ENCODE data around the gene PRUNE2.
A peak's percentile ranks its signal among the peaks of the same experiment; 100 is the strongest.

Gene PRUNE2

DNA sequence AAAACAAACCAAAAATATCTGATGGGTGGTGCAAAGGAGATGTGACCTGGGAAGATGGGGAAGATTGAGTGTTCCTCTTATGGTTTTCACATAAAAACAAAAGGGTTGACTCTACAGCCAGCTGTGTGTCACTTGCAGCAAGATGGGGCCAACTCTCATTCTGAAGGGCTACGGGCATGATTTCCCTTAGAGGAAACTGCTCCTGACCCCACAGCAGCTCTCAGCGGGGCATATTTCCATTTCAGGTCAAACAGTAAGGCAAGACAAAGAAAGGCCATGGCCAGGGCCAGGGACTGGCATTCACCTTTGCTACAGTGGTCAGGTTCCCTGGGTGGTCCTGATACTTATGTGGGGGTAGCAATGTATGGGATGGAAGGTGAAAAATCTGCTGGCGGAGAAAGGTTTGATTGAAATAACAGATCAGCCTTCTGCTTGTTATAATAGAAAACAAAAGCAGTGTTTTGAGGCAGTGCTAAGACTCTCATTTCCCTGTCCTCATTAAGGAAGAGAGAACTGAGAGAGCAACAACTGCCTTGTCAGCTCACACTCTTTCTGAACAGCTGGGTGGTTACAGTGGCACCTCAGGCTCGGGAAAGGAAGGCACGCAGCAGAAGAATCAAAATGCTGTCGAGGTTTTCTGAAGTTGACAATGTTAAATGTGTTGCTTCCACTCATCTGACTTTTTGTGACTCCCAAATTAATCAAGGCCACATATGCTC, 262.4 kb downstream of the PRUNE2 start:
- H3K27ac ChIP-seq (ENCODE audit: low read length), result no peak overlapping the region
- no peaks in the 10 kb centered on the region for H3K27me3 ChIP-seq (ENCODE audit: low read depth, low read length)
- H3K9me3 ChIP-seq (ENCODE audit: control insufficient read depth in 1 of 2, low read length in 2 of 2), result no peaks in the 10 kb centered on the region
- H3K4me3 ChIP-seq (ENCODE audit: low read depth in 1 of 2, low read length in 2 of 2), result no peak overlapping the region
- H3K4me1 ChIP-seq (ENCODE audit: control insufficient read depth in 1 of 2, insufficient read depth in 2 of 2, low read length in 2 of 2), result no peaks in the 10 kb centered on the region
- H3K36me3 ChIP-seq (ENCODE audit: control insufficient read depth in 1 of 2, insufficient read depth in 2 of 2, low read length in 2 of 2), result peaks cover 4 to 6% of the 10 kb centered on the region in 2 donors

DNA sequence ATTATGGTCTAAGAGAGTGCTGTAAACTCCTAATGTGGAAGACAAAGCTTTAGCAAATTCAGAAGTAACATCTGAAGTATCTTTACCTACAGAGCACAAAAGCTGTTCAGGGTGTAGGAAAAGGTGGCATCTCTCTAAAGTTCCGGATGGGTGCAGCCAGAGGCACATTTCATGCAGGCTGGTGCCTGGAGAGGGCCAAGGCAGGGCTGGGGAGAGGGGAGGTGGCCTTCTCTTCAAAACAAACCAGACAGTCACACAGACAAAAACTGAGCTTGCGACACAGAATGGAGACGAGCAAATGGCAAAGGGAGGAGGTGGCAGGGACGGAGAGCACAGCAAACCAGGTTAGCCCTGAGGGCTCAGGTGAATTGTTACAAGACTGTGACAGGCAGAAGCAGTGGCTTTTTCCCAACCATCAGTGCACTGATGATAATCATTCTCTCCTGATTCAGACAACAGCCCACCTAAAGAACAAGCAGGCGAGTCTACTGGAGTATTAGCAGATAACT, 263.2 kb downstream of the PRUNE2 start:
- Histone ChIP-seq H3K27me3 (ENCODE audit: low read depth, low read length) (no peaks in the 10 kb centered on the region), H3K4me3 (ENCODE audit: low read depth in 1 of 2, low read length in 2 of 2) (no peak overlapping the region), H3K4me1 (ENCODE audit: control insufficient read depth in 1 of 2, insufficient read depth in 2 of 2, low read length in 2 of 2) (no peaks in the 10 kb centered on the region), H3K9me3 (ENCODE audit: control insufficient read depth in 1 of 2, low read length in 2 of 2) (no peaks in the 10 kb centered on the region), H3K36me3 (ENCODE audit: control insufficient read depth in 1 of 2, insufficient read depth in 2 of 2, low read length in 2 of 2) (peaks cover 4 to 6% of the 10 kb centered on the region in 2 donors), H3K27ac (ENCODE audit: low read length) (no peak overlapping the region)

DNA sequence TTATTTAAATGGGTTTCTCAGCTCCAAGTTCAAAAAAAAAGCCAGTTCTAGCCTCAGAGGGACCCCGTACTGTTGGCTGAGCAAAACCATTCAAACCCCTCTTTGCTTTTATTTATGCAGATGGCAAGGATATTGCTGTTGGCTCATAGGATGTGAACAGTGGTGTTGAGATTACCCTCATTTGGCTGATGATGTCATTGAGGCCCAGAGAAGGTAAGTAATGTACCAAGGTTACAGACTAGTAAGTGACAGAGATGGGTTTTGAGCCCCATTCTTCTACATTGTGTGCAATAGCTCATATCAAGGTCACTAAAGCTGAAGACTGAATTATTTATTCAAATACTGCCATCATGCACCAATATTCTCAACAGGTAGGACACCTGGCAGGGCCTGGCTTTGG, 263.8 kb downstream of the PRUNE2 start:
- no peaks in the 10 kb centered on the region for H3K4me1 ChIP-seq (ENCODE audit: control insufficient read depth in 1 of 2, insufficient read depth in 2 of 2, low read length in 2 of 2)
- no peak overlapping the region for H3K4me3 ChIP-seq (ENCODE audit: low read depth in 1 of 2, low read length in 2 of 2)
- H3K27me3 ChIP-seq (ENCODE audit: low read depth, low read length), result no peaks in the 10 kb centered on the region
- H3K27ac ChIP-seq (ENCODE audit: low read length), result no peak overlapping the region
- H3K9me3 ChIP-seq (ENCODE audit: control insufficient read depth in 1 of 2, low read length in 2 of 2), result no peaks in the 10 kb centered on the region
- peaks cover 4 to 6% of the 10 kb centered on the region in 2 donors for H3K36me3 ChIP-seq (ENCODE audit: control insufficient read depth in 1 of 2, insufficient read depth in 2 of 2, low read length in 2 of 2)

DNA sequence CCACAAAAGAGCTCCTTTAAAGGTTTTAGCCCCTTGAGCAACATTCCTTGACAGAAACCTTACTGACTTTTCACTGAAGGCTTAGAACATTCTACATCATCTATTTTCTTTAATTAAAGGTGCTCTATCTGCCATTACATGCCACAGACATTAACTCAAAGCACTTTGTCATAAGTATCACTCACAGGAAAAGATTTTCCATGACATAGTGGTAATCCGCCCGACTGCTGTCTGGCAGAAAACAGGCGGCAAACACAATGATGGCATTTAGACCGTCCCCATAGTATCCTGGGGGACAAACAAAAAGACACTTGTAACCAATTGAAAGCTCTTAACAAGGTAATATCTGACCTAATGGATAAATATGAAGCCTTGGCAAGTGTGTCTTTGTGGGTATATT, 267.9 kb downstream of the PRUNE2 start:
- peaks cover 0 to 9% of the 10 kb centered on the region in 2 donors for H3K36me3 ChIP-seq (ENCODE audit: control insufficient read depth in 1 of 2, insufficient read depth in 2 of 2, low read length in 2 of 2)
- H3K9me3 ChIP-seq (ENCODE audit: control insufficient read depth in 1 of 2, low read length in 2 of 2), result no peaks in the 10 kb centered on the region
- H3K27me3 ChIP-seq (ENCODE audit: low read depth, low read length), result no peaks in the 10 kb centered on the region
- no peak overlapping the region for H3K4me3 ChIP-seq (ENCODE audit: low read depth in 1 of 2, low read length in 2 of 2)
- no peak overlapping the region for H3K27ac ChIP-seq (ENCODE audit: low read length)
- H3K4me1 ChIP-seq (ENCODE audit: control insufficient read depth in 1 of 2, insufficient read depth in 2 of 2, low read length in 2 of 2), result no peaks in the 10 kb centered on the region

DNA sequence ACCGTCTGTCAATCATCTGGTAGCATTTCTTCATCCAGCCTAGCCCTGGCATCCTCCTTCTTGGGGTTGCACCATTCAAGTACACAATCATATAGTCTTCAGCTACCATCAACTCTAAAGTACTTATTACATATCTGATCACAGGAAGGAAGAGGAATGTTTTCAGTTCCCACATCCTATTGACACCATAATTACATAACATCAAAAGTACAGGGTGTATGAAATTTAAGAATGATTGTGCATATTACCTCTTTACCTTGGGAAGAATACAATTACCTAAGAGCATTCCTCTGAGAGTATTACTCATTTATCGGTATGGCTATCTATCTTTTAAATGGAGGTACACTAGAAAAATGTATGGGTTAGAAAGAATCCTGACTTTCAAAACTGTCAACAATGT, 268.5 kb downstream of the PRUNE2 start:
- H3K36me3 ChIP-seq (ENCODE audit: control insufficient read depth in 1 of 2, insufficient read depth in 2 of 2, low read length in 2 of 2), result peaks cover 0 to 13% of the 10 kb centered on the region in 2 donors
- H3K4me3 ChIP-seq (ENCODE audit: low read depth in 1 of 2, low read length in 2 of 2), result no peak overlapping the region
- H3K27me3 ChIP-seq (ENCODE audit: low read depth, low read length), result no peaks in the 10 kb centered on the region
- no peaks in the 10 kb centered on the region for H3K4me1 ChIP-seq (ENCODE audit: control insufficient read depth in 1 of 2, insufficient read depth in 2 of 2, low read length in 2 of 2)
- no peaks in the 10 kb centered on the region for H3K9me3 ChIP-seq (ENCODE audit: control insufficient read depth in 1 of 2, low read length in 2 of 2)
- no peak overlapping the region for H3K27ac ChIP-seq (ENCODE audit: low read length)

DNA sequence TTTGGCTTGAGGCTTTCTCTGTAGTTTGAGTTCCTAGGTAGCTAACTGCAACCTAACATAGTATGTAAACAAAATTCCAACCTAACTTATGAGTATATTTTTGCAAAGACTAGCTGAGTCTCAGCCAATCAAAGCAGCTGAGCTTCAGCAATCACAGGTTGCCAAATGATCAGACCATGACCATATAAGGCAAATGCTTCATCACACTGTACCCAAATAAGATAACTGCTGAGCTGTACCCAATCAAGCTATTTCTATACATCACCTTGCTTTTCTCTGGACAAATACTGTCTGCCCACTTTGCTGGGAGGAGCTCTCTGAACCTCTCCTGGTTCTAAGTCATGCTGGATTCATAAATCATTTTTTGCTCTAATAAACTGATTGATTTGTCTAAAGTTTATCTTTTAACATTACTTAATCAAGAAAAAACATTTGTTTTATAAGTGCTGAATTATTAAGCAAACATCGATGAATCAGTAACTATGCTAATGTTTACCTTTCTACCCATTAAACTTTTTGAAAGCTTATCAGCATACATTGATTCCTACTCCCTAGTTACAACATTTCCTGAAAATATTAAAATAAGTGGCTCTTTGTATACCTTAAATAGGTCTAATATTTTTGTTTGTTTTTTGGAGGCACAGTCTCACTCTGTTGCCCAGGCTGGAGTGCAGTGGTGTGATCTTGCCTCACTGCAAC, 271.4 kb downstream of the PRUNE2 start:
- Histone ChIP-seq H3K4me3 (ENCODE audit: low read depth in 1 of 2, low read length in 2 of 2) (no peak overlapping the region), H3K4me1 (ENCODE audit: control insufficient read depth in 1 of 2, insufficient read depth in 2 of 2, low read length in 2 of 2) (no peaks in the 10 kb centered on the region), H3K27me3 (ENCODE audit: low read depth, low read length) (no peaks in the 10 kb centered on the region), H3K9me3 (ENCODE audit: control insufficient read depth in 1 of 2, low read length in 2 of 2) (no peaks in the 10 kb centered on the region), H3K36me3 (ENCODE audit: control insufficient read depth in 1 of 2, insufficient read depth in 2 of 2, low read length in 2 of 2) (peaks cover 0 to 23% of the 10 kb centered on the region in 2 donors), H3K27ac (ENCODE audit: low read length) (peak overlapping the region; percentile 27)

DNA sequence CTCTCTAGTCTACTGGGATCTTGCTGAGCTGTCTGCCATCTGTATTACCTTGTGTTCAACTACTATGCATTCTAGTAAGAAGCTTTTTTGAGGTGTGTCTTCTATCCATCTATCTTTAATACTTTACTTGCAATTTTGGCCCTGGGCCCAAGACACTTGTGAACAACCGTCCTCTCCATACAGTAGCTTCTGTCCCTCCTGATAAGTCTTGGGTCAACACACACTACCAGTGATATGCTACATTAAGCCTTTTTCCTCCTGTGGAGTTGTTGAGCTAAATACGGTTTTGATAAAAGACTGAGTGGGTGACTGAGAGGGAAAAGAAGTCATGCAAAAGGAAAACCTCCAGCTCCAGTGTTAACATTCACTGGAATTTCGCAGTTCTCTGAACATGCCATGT, 275.0 kb downstream of the PRUNE2 start:
- Histone ChIP-seq H3K4me1 (ENCODE audit: control insufficient read depth in 1 of 2, insufficient read depth in 2 of 2, low read length in 2 of 2) (no peaks in the 10 kb centered on the region), H3K27ac (ENCODE audit: low read length) (no peak overlapping the region), H3K9me3 (ENCODE audit: control insufficient read depth in 1 of 2, low read length in 2 of 2) (no peaks in the 10 kb centered on the region), H3K36me3 (ENCODE audit: control insufficient read depth in 1 of 2, insufficient read depth in 2 of 2, low read length in 2 of 2) (peaks cover 0 to 36% of the 10 kb centered on the region in 2 donors), H3K4me3 (ENCODE audit: low read depth in 1 of 2, low read length in 2 of 2) (no peak overlapping the region), H3K27me3 (ENCODE audit: low read depth, low read length) (no peaks in the 10 kb centered on the region)

DNA sequence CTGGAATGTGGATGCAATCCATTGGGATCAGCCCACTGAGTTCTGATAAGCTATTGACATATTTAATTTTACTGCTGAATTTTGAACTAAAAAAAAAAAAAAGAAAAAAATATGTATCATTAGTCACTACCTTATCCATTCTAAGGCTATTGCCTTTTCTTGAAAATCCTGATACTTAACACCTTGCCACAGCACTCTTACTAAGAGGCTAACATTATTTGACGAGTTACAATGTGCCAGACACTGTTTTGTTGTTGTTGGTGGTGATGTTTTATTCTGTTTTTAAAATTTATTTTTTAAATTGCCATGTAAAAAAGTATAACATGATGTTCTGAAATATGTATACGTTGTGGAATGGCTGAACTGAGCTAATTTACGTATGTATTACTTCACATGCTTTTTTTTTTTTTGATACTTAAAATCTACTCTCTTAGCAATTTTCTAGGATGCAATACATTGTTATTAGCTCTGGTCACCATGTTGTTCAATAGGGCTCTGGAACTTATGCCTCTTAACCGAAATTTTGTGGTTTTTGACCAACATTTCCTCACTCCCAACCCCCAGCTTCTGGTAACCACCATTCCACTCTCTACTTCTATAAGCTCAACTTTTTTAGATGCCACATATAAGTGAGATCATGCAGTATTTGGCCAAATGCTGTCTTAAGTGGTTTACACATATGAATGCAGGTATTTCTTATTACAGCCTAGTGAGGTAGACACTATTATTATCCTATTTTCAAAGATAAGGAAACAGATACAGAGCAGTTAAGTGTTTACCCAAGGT, 276.5 kb downstream of the PRUNE2 start:
- Histone ChIP-seq H3K9me3 (ENCODE audit: control insufficient read depth in 1 of 2, low read length in 2 of 2) (no peaks in the 10 kb centered on the region), H3K4me3 (ENCODE audit: low read depth in 1 of 2, low read length in 2 of 2) (no peak overlapping the region), H3K4me1 (ENCODE audit: control insufficient read depth in 1 of 2, insufficient read depth in 2 of 2, low read length in 2 of 2) (no peaks in the 10 kb centered on the region), H3K27ac (ENCODE audit: low read length) (no peak overlapping the region), H3K27me3 (ENCODE audit: low read depth, low read length) (no peaks in the 10 kb centered on the region), H3K36me3 (ENCODE audit: control insufficient read depth in 1 of 2, insufficient read depth in 2 of 2, low read length in 2 of 2) (peaks cover 0 to 40% of the 10 kb centered on the region in 2 donors)

DNA sequence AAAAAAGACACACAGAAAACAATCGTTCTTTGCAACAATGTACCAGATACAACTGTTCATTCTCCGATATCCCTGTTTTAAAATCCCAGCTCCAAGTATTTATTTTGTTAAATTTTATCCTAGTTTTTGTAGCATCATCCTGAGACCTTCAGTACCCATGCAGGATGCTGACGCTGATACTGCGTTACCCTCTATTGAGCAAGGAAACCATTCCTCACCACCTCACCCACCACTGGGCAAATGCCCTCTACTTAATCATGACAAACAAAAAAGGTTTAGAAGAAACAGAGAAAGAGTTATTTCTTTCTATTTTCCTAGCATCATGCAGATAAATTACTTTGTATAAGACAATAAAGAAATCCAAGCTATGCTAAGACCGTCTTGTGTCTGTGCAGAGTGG, 277.8 kb downstream of the PRUNE2 start:
- Histone ChIP-seq H3K9me3 (ENCODE audit: control insufficient read depth in 1 of 2, low read length in 2 of 2) (no peaks in the 10 kb centered on the region), H3K36me3 (ENCODE audit: control insufficient read depth in 1 of 2, insufficient read depth in 2 of 2, low read length in 2 of 2) (peaks cover 0 to 37% of the 10 kb centered on the region in 2 donors), H3K4me1 (ENCODE audit: control insufficient read depth in 1 of 2, insufficient read depth in 2 of 2, low read length in 2 of 2) (no peaks in the 10 kb centered on the region), H3K4me3 (ENCODE audit: low read depth in 1 of 2, low read length in 2 of 2) (no peak overlapping the region), H3K27me3 (ENCODE audit: low read depth, low read length) (no peaks in the 10 kb centered on the region), H3K27ac (ENCODE audit: low read length) (no peak overlapping the region)

DNA sequence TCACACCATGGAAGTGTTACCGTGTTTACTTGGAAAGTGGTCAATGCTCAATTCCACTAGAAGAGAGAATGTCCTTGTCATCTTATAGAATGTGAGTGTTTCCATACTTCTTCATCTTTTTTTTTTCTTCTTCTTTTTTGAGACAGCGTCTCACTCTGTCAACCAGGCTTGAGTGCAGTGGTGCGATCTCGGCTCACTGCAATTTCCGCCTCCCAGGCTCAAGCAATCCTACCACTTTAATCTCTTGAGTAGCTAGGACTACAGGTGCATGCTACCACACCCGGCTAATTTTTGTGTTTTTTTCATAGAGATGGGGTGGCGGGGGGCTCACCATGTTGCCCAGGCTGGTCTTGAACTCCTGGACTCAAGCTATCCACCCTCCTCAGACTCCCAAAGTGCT, 278.9 kb downstream of the PRUNE2 start:
- no peaks in the 10 kb centered on the region for H3K9me3 ChIP-seq (ENCODE audit: control insufficient read depth in 1 of 2, low read length in 2 of 2)
- H3K4me1 ChIP-seq (ENCODE audit: control insufficient read depth in 1 of 2, insufficient read depth in 2 of 2, low read length in 2 of 2), result no peaks in the 10 kb centered on the region
- H3K4me3 ChIP-seq (ENCODE audit: low read depth in 1 of 2, low read length in 2 of 2), result no peak overlapping the region
- H3K36me3 ChIP-seq (ENCODE audit: control insufficient read depth in 1 of 2, insufficient read depth in 2 of 2, low read length in 2 of 2), result peaks cover 0 to 29% of the 10 kb centered on the region in 2 donors
- no peak overlapping the region for H3K27ac ChIP-seq (ENCODE audit: low read length)
- no peaks in the 10 kb centered on the region for H3K27me3 ChIP-seq (ENCODE audit: low read depth, low read length)

DNA sequence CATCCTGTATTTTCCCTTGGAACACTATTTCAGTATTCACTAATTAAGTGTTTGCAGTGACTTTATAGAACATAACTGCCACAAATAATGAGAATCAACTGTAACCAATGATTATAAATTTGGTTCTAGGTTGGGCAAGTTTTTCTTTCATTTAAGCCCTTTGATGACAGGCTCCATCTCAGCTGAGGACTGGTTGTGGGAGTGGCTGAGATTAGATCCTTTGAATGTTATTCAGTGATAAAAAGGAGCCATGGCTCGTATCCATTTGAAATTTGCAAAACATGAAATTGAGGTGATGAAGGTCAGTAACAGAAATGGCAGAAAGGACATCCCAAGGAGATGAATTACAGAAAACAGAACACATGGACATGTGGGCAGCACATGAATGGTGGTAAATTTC, 279.8 kb downstream of the PRUNE2 start:
- Histone ChIP-seq H3K27ac (ENCODE audit: low read length) (no peak overlapping the region), H3K36me3 (ENCODE audit: control insufficient read depth in 1 of 2, insufficient read depth in 2 of 2, low read length in 2 of 2) (peaks cover 0 to 21% of the 10 kb centered on the region in 2 donors), H3K9me3 (ENCODE audit: control insufficient read depth in 1 of 2, low read length in 2 of 2) (no peaks in the 10 kb centered on the region), H3K27me3 (ENCODE audit: low read depth, low read length) (no peaks in the 10 kb centered on the region), H3K4me1 (ENCODE audit: control insufficient read depth in 1 of 2, insufficient read depth in 2 of 2, low read length in 2 of 2) (no peaks in the 10 kb centered on the region), H3K4me3 (ENCODE audit: low read depth in 1 of 2, low read length in 2 of 2) (no peak overlapping the region)
